Tibial artery (tissue), 4 donors: Measurements from ENCODE around the gene TEAD1.
A peak's percentile ranks its signal among the peaks of the same experiment; 100 is the strongest.

ENCODE experiments used
- DNase-seq, 2 donors: peaks; one replicate each; pipeline ENCODE4 v3.0.0-alpha.2; 2019
- H3K27ac ChIP-seq, 2 donors: fragments of 200-600 bp; sonication (generic) in 1 of 2; 1 replicate in 1 of 2; 2 replicates in 1 of 2; pipeline ENCODE4 v1.5.1; 2018 to 2019; ENCODE audit warnings: mild to moderate bottlenecking in 1 of 2
- H3K27me3 ChIP-seq, 2 donors: fragments of 200-600 bp; sonication (generic) in 1 of 2; one replicate each; pipeline versions ENCODE4 v1.5.1 to v1.6.0; 2016 to 2019
- H3K36me3 ChIP-seq, 3 donors: fragments of 200-600 bp; sonication (generic) in 2 of 3; one replicate each; pipeline ENCODE4 v1.5.1; 2016 to 2019; ENCODE audit warnings: mild to moderate bottlenecking in 2 of 3
- H3K4me1 ChIP-seq, 4 donors: fragments of 200-600 bp; sonication (generic) in 2 of 4; 1 replicate in 3 of 4; 2 replicates in 1 of 4; pipeline ENCODE4 v1.5.1; 2016 to 2019
- H3K4me3 ChIP-seq, 2 donors: fragments of 200-600 bp; sonication (generic) in 1 of 2; 1 replicate in 1 of 2; 2 replicates in 1 of 2; pipeline ENCODE4 v1.5.1; 2018 to 2019; ENCODE audit warnings: mild to moderate bottlenecking in 2 of 2
- H3K9me3 ChIP-seq, 3 donors: fragments of 200-600 bp; sonication (generic) in 1 of 3; one replicate each; pipeline ENCODE4 v1.5.1; 2016 to 2019
- intact Hi-C: fragments of 100-400 bp; cut with DNase I; formaldehyde crosslinking; loops from one replicate; pipeline ENCODE4 v1.15.0; 2023; ENCODE audit warnings: low total_unique reads
- TF ChIP-seq, protein P1 (sequence below), 2 experiments: fragments of 200-600 bp in 1 of 2; fragments of 450-650 bp in 1 of 2; IDR thresholded peaks; one replicate each; pipeline ENCODE4 v1.5.1; 2017 to 2019; ENCODE audit warnings: antibody characterized with exemption in 2 of 2, mild to moderate bottlenecking in 1 of 2, moderate library complexity in 1 of 2

Gene TEAD1

DNA sequence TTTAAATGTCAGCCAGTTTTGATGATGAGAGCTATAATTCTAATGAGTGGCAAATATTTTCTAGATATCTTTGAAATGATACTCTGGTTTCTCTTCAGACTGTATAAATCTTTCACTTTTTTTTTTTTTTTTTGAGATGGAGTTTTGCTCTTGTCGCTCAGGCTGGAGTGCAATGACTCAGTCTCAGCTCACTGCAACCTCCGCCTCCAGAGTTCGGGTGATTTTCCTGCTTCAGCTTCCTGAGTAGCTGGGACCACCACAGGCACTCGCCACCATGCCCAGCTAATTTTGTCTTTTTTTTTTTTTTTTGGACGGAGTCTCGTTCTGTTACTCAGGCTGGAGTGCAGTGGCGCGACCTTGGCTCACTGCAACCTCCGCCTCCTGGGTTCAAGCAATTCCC lies 113.6 kb downstream of the TEAD1 start:
- intact Hi-C loops: no loop called here
- TF ChIP-seq, protein P1, sequence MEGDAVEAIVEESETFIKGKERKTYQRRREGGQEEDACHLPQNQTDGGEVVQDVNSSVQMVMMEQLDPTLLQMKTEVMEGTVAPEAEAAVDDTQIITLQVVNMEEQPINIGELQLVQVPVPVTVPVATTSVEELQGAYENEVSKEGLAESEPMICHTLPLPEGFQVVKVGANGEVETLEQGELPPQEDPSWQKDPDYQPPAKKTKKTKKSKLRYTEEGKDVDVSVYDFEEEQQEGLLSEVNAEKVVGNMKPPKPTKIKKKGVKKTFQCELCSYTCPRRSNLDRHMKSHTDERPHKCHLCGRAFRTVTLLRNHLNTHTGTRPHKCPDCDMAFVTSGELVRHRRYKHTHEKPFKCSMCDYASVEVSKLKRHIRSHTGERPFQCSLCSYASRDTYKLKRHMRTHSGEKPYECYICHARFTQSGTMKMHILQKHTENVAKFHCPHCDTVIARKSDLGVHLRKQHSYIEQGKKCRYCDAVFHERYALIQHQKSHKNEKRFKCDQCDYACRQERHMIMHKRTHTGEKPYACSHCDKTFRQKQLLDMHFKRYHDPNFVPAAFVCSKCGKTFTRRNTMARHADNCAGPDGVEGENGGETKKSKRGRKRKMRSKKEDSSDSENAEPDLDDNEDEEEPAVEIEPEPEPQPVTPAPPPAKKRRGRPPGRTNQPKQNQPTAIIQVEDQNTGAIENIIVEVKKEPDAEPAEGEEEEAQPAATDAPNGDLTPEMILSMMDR (IDR thresholded peaks at IDR 0.05): no peak
- H3K27ac ChIP-seq: peak overlapping the region in 1 of 2 donors; percentile 63
- no peaks in the 10 kb centered on the region for H3K27me3 ChIP-seq
- peaks cover 0 to 45% (median 21%) of the 10 kb centered on the region in 4 donors for H3K4me1 ChIP-seq
- no peak for DNase-seq
- H3K9me3 ChIP-seq: no peaks in the 10 kb centered on the region
- peaks cover 0 to 3% (median 0%) of the 10 kb centered on the region in 3 donors for H3K36me3 ChIP-seq
- H3K4me3 ChIP-seq: no peak overlapping the region

DNA sequence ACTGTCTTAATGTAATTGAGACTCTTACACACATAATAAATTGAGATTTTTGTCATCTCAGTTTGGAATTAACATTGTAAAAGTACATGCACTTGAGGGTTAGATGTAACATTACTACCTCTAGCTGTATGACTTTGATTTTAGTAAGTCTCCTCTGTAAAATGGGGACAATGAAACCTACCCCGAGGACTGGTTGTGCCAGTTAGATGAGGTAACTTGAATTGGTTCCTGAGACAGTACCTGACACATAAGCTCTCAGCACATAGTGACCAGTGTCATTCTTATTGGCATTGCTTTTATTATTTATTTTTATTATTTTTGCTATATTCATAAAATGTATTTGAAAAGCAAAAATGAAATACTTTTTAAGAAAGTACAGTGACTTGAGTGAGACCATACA lies 114.8 kb downstream of the TEAD1 start:
- no peaks in the 10 kb centered on the region for H3K9me3 ChIP-seq
- H3K27ac ChIP-seq: peak overlapping the region; percentile 38 to 63
- H3K4me3 ChIP-seq: no peak overlapping the region
- peaks cover 0 to 55% (median 21%) of the 10 kb centered on the region in 4 donors for H3K4me1 ChIP-seq
- intact Hi-C loops: no loop called here
- no peak for DNase-seq
- peaks cover 0 to 3% (median 0%) of the 10 kb centered on the region in 3 donors for H3K36me3 ChIP-seq
- TF ChIP-seq, protein P1 (IDR thresholded peaks at IDR 0.05): no peak
- no peaks in the 10 kb centered on the region for H3K27me3 ChIP-seq

DNA sequence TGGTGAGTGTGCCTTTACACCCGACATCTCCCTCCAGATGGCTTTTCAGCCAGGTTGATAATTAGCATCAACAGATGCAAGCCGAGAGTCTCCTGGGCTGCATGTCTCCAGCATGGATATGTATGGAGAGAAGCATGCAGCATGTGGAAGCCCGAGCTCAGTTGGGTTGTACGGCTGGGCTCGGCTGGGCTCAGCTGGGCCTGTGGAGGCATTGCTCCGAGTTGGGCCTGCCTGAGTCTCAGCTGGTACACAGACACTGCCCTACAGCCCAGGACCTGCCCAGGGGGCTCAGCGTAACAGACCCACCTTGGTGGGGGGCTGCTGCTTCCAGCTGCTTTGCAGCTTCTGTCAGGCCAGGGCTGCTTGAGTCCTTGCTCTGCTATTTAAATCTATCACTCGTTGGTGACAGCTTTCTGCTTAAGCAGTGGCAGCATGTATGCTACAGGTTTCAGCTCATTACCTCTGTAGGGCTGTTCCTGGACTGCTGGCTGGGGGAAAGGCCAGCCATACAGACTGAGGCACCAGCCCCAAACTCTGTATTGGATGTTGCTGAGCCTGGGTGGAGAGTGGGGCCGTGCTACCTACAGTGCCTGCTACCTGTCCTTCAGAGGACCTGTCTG lies 115.5 kb downstream of the TEAD1 start:
- no peaks in the 10 kb centered on the region for H3K27me3 ChIP-seq
- peak overlapping the region; percentile 38 to 63 for H3K27ac ChIP-seq
- H3K36me3 ChIP-seq: peaks cover 0 to 7% (median 0%) of the 10 kb centered on the region in 3 donors
- H3K4me1 ChIP-seq: peaks cover 0 to 55% (median 21%) of the 10 kb centered on the region in 4 donors
- H3K9me3 ChIP-seq: no peaks in the 10 kb centered on the region
- no peak for DNase-seq
- intact Hi-C loops: loop anchor here (10.0 kb wide), 1 partner anchor 115 kb away; the partner anchor contains the start of gene TEAD1
- TF ChIP-seq, protein P1 (IDR thresholded peaks at IDR 0.05): no peak
- no peak overlapping the region for H3K4me3 ChIP-seq

- peak overlapping the region; percentile 1 to 24 for H3K27ac ChIP-seq
- H3K27me3 ChIP-seq: no peaks in the 10 kb centered on the region
- H3K4me1 ChIP-seq: peaks cover 0 to 55% (median 21%) of the 10 kb centered on the region in 4 donors
- TF ChIP-seq, protein P1 (IDR thresholded peaks at IDR 0.05): no peak
- DNase-seq: no peak
- H3K4me3 ChIP-seq: no peak overlapping the region
- H3K9me3 ChIP-seq: no peaks in the 10 kb centered on the region
- intact Hi-C loops: loop anchor here (10.0 kb wide), 1 partner anchor 116 kb away; the partner anchor contains the start of gene TEAD1
- H3K36me3 ChIP-seq: peaks cover 0 to 4% (median 0%) of the 10 kb centered on the region in 3 donors
These were observed 116.8 kb downstream of the TEAD1 start for GRCh38 chr11:12790861-12791616.

DNA sequence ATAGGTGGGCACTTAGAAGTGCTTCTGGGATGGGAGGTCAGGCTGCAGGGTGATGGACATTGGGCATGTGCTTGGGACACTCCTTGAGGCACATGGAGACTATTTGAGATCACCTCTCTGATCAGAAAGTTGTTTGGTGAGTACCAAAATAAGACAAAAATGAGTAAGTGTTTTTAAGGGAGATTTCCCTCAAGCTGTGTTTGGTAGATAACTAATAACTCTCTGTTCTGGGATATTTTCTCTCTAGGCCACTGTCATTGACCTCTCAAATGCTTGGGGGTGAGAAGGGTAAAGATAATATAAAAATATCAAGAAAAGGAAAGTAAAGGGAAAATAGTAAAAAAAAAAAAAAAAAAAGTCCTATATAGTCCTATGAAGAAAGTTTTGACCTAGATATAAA lies 117.8 kb downstream of the TEAD1 start:
- intact Hi-C loops: loop anchor here (10.0 kb wide), 1 partner anchor 117 kb away; the partner anchor contains the start of gene TEAD1
- TF ChIP-seq, protein P1 (IDR thresholded peaks at IDR 0.05): no peak
- no peaks in the 10 kb centered on the region for H3K27me3 ChIP-seq

More for the DNA sequence above, 117.8 kb downstream of the TEAD1 start:
- H3K36me3 ChIP-seq: peaks cover 0 to 4% (median 0%) of the 10 kb centered on the region in 3 donors
- H3K4me1 ChIP-seq: peaks cover 0 to 55% (median 21%) of the 10 kb centered on the region in 4 donors
- peak overlapping the region in 1 of 2 donors; percentile 24 for H3K27ac ChIP-seq
- no peak for DNase-seq
- H3K9me3 ChIP-seq: no peaks in the 10 kb centered on the region
- no peak overlapping the region for H3K4me3 ChIP-seq
